MM.1S (cell line): ENCODE data around the gene POMP.

Source experiments
- DNase-seq: peaks from one replicate; pipeline ENCODE4 v3.0.0-alpha.2; 2015
- H2AFZ ChIP-seq: fragments of 300-600 bp; sonication (generic); 2 replicates; pipeline ENCODE4 v1.6.0; 2016; ENCODE audit warnings: antibody characterized with exemption, low read length
- H3F3A ChIP-seq: fragments of 300-600 bp; sonication (generic); 2 replicates; pipeline ENCODE4 v1.6.1; 2016; ENCODE audit warnings: mild to moderate bottlenecking, antibody characterized with exemption, low read length, moderate library complexity, mixed read lengths; ENCODE audit not compliant: insufficient read depth
- H3K27ac ChIP-seq: fragments of 300-600 bp; sonication (generic); 2 replicates; pipeline ENCODE4 v1.5.1; 2016; ENCODE audit warnings: mild to moderate bottlenecking, low read length
- H3K27me3 ChIP-seq: fragments of 300-600 bp; sonication (generic); replicated peaks from 2 replicates; pipeline ENCODE4 v1.6.0; 2016; ENCODE audit warnings: low read length; ENCODE audit not compliant: insufficient read depth
- H3K36me3 ChIP-seq: fragments of 300-600 bp; sonication (generic); replicated peaks from 2 replicates; pipeline ENCODE4 v1.6.1; 2016; ENCODE audit warnings: mild to moderate bottlenecking, low read length, mixed read lengths; ENCODE audit not compliant: insufficient read depth
- H3K4me1 ChIP-seq: fragments of 300-600 bp; sonication (generic); 2 replicates; pipeline ENCODE4 v1.6.1; 2016; ENCODE audit warnings: low read length, mixed read lengths
- H3K4me2 ChIP-seq: fragments of 300-600 bp; sonication (generic); 2 replicates; pipeline ENCODE4 v1.6.0; 2016; ENCODE audit warnings: low read depth, low read length
- H3K4me3 ChIP-seq: fragments of 300-600 bp; sonication (generic); 2 replicates; pipeline ENCODE4 v1.5.1; 2016; ENCODE audit warnings: low read length, mixed read lengths
- H3K79me2 ChIP-seq: fragments of 300-600 bp; sonication (generic); 2 replicates; pipeline ENCODE4 v1.6.1; 2016; ENCODE audit warnings: mixed run types, low read length, mixed read lengths
- H3K9ac ChIP-seq: fragments of 300-600 bp; sonication (generic); 2 replicates; pipeline ENCODE4 v1.6.1; 2016; ENCODE audit warnings: low read length, mixed read lengths
- H3K9me2 ChIP-seq: fragments of 300-600 bp; sonication (generic); replicated peaks from 2 replicates; pipeline ENCODE4 v1.6.1; 2016; ENCODE audit warnings: mild to moderate bottlenecking, low read length, mixed read lengths; ENCODE audit not compliant: insufficient read depth
- H3K9me3 ChIP-seq: fragments of 300-600 bp; sonication (generic); replicated peaks from 2 replicates; pipeline ENCODE4 v1.6.1; 2016; ENCODE audit warnings: mild to moderate bottlenecking, low read length, mixed read lengths; ENCODE audit not compliant: insufficient read depth
- H4K20me1 ChIP-seq: fragments of 300-600 bp; sonication (generic); 2 replicates; pipeline ENCODE4 v1.6.1; 2016; ENCODE audit warnings: mild to moderate bottlenecking, low read length, moderate library complexity, mixed read lengths; ENCODE audit not compliant: insufficient read depth
- CTCF ChIP-seq: fragments of 300-600 bp; sonication (generic); IDR thresholded peaks from 2 replicates; pipeline ENCODE4 v1.5.1; 2016; ENCODE audit warnings: antibody characterized with exemption, low read length, mixed read lengths
- EZH2 ChIP-seq: fragments of 300-600 bp; sonication (generic); optimal IDR thresholded peaks from 2 replicates; pipeline ENCODE3; 2017; ENCODE audit warnings: low read depth, mild to moderate bottlenecking, antibody characterized with exemption, low read length, mixed read lengths
- EZH2phosphoT487 ChIP-seq: fragments of 300-600 bp; sonication (generic); IDR thresholded peaks from 2 replicates; pipeline ENCODE4 v1.6.1; 2018; ENCODE audit warnings: antibody characterized with exemption, low read length

The POMP gene

DNA sequence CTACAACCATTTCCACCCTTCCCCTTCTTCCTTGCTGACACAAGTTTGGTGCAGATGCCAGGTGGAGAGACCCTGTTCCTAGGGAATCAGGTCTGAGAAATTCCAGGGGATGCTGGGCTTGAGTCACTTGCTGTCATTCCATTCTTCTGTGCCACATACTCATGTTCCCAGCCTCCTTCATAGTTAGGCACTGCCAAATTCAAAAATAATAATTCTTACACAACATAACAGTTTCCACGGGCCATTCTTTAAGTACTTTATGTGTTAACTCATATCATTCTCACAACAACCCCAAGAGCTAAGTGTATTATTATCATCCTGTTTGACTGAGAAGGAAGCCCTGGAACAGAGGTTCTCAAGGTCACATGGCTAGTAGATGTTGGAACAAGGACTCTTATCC lies 27.1 kb upstream of the POMP start:
- H2AFZ ChIP-seq, result no peak overlapping the region

DNA sequence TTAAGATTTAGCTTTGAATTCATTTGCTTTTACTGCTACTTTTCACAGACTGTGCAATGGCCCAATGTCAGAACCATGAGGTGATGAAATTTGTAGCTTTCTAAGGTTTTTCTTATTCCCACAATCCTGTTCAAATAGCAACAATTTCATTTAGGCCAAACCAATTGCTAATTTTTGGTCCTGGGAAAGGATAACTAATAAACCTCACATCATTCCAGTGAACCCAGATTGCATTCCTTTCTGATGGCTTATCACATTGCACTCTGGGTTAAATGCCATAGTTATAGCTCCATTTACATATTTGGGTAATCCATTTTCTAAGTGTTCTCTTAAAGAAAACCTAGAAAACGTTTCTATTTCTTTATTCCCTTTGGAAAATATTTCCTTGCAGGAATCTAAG lies 22.9 kb upstream of the POMP start:
- H3K9me3 ChIP-seq, result no peaks in the 10 kb centered on the region
- H3K27ac ChIP-seq, result no peak overlapping the region
- H3K4me2 ChIP-seq, result no peak overlapping the region
- no peak for DNase-seq
- no peak overlapping the region for H3K9ac ChIP-seq
- H3K4me1 ChIP-seq, result no peaks in the 10 kb centered on the region
- no peaks in the 10 kb centered on the region for H3K36me3 ChIP-seq
- no peak overlapping the region for H2AFZ ChIP-seq
- H3F3A ChIP-seq, result no peaks in the 10 kb centered on the region
- no peak for TF ChIP-seq EZH2
- TF ChIP-seq CTCF, result no peak
- TF ChIP-seq EZH2phosphoT487, result no peak
- no peaks in the 10 kb centered on the region for H3K79me2 ChIP-seq
- H3K4me3 ChIP-seq, result no peak overlapping the region
- H3K27me3 ChIP-seq, result no peaks in the 10 kb centered on the region
- no peaks in the 10 kb centered on the region for H3K9me2 ChIP-seq
- H4K20me1 ChIP-seq, result no peaks in the 10 kb centered on the region

More for the DNA sequence above, 27.1 kb upstream of the POMP start:
- H3K27ac ChIP-seq, result no peak overlapping the region
- no peaks in the 10 kb centered on the region for H3F3A ChIP-seq
- H4K20me1 ChIP-seq, result no peaks in the 10 kb centered on the region
- no peaks in the 10 kb centered on the region for H3K79me2 ChIP-seq
- no peak for TF ChIP-seq CTCF
- no peak for TF ChIP-seq EZH2phosphoT487
- TF ChIP-seq EZH2, result no peak
- H3K4me3 ChIP-seq, result no peak overlapping the region
- no peaks in the 10 kb centered on the region for H3K36me3 ChIP-seq
- H3K9ac ChIP-seq, result no peak overlapping the region
- H3K4me2 ChIP-seq, result no peak overlapping the region
- no peak for DNase-seq
- no peaks in the 10 kb centered on the region for H3K9me2 ChIP-seq
- no peaks in the 10 kb centered on the region for H3K9me3 ChIP-seq
- H3K27me3 ChIP-seq, result no peaks in the 10 kb centered on the region
- H3K4me1 ChIP-seq, result no peaks in the 10 kb centered on the region

DNA sequence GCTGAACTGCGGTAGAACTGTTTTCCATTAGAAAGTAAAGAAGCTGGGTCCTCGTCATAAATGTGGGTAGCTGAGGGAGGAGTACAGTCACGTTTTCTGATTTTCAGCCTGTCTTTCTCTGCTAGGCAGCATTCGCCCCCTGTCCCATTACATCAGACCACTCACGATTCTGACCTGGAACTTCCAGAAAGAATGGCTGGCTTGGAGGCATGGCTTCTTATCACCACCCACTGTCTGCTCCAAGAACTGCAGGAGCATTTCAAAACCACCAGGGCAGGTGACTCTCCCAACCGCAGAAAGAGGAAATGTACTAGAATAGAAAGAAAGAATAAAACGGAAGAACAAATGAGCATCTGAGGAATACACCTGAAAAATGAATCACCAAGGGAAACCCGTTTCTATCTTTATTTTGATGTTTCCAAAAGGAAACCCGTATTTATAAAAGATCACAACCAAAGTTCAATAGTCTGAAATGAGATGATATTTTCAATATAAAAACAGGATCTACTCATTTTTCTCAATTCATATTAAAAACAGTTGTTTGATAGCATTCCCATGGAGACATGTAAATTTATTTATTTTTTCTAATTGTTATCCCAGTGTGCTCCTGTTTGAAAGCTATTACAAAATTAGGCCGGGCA lies 22.1 kb upstream of the POMP start:
- Histone ChIP-seq H3K27me3 (no peaks in the 10 kb centered on the region), H3K4me2 (no peak overlapping the region; the same call in 1 of the 2 replicates), H3K9me2 (no peaks in the 10 kb centered on the region), H3F3A (no peaks in the 10 kb centered on the region), H3K4me3 (no peak overlapping the region), H3K9ac (no peak overlapping the region), H3K4me1 (no peaks in the 10 kb centered on the region), H3K79me2 (no peaks in the 10 kb centered on the region), H3K27ac (no peak overlapping the region), H3K36me3 (no peaks in the 10 kb centered on the region), H3K9me3 (no peaks in the 10 kb centered on the region), H4K20me1 (no peaks in the 10 kb centered on the region), H2AFZ (no peak overlapping the region)
- DNase-seq, result peak; percentile 45
- TF ChIP-seq EZH2phosphoT487 (no peak), CTCF (peak; percentile 64)
